Endothelial cell of umbilical vein (primary cell): ENCODE results near the gene ADIPOR1. TPM values are rescaled to one million over a fixed set of nuclear protein-coding genes. Genes with fewer than 3 reads are reported as not detected.

Experiments used
- BruUV-seq: library from RNA; stranded (reverse); fragments of 400-500 nt; replicated peaks from 2 replicates; lab custom pipeline; 2021; lab: Mats Ljungman, UMichigan
- CTCF ChIA-PET: fragments of 300-600, 350-600 bp; sonication (Branson Sonifier 250); formaldehyde crosslinking; loops from one replicate; lab custom pipeline; 2021; ENCODE audit warnings: antibody characterized with exemption, inconsistent platforms; lab: Charles Lee
- POLR2A ChIA-PET: fragments of 300-600, 350-600 bp; sonication (Branson Sonifier 250); formaldehyde crosslinking; loops from one replicate; lab custom pipeline; 2021; ENCODE audit warnings: antibody characterized with exemption, inconsistent platforms; lab: Charles Lee
- DNase-seq: peaks from one replicate; pipeline ENCODE4 v3.0.0-alpha.2; 2011; ENCODE audit warnings: low read depth, low spot score
- FAIRE-seq: peaks from 2 replicates; lab custom pipeline; 2011; peaks lifted over from hg19 to GRCh38; lab: Jason Lieb, UNC
- H2AFZ ChIP-seq: 2 replicates; pipeline ENCODE4 v1.6.0; 2012; ENCODE audit warnings: low read depth, low read length, control low read depth, inconsistent platforms
- H3K27ac ChIP-seq: 2 replicates; pipeline ENCODE4 v1.5.1; 2011; ENCODE audit warnings: low read depth, mild to moderate bottlenecking, control low read depth, low read length, moderate library complexity; ENCODE audit not compliant: insufficient read depth
- H3K27me3 ChIP-seq, 2 experiments: 2 replicates each; pipeline versions ENCODE4 v1.6.0 to v1.6.1; 2011; ENCODE audit warnings: low read length in 2 of 2, mixed read lengths in 1 of 2; ENCODE audit not compliant: control insufficient read depth in 2 of 2, insufficient read depth in 2 of 2
- H3K36me3 ChIP-seq, 2 experiments: 2 replicates in 1 of 2; 3 replicates in 1 of 2; pipeline ENCODE4 v1.5.1; 2011; ENCODE audit warnings: low read length in 2 of 2, mild to moderate bottlenecking in 1 of 2, moderate library complexity in 1 of 2; ENCODE audit not compliant: control insufficient read depth in 2 of 2, insufficient read depth in 2 of 2; ENCODE audit errors: extremely low read depth in 1 of 2
- H3K4me1 ChIP-seq: 3 replicates; pipeline ENCODE4 v1.5.1; 2011; ENCODE audit warnings: mild to moderate bottlenecking, low read length; ENCODE audit not compliant: control insufficient read depth, insufficient read depth; ENCODE audit errors: extremely low read depth
- H3K4me2 ChIP-seq: 2 replicates; pipeline ENCODE4 v1.6.1; 2011; ENCODE audit warnings: low read length, control low read depth, mixed read lengths; ENCODE audit not compliant: insufficient read depth
- H3K4me3 ChIP-seq, 3 experiments: fragments of 200-600 bp in 1 of 3; sonication (generic), shearing (Covaris generic) in 1 of 3; replicated peaks in 1 of 3; 2 replicates each; pipeline ENCODE4 v1.5.1; 2011 to 2016; ENCODE audit warnings: control low read depth in 3 of 3, low read length in 3 of 3, mild to moderate bottlenecking in 2 of 3, inconsistent platforms in 1 of 3, low read depth in 1 of 3, moderate library complexity in 1 of 3; ENCODE audit not compliant: insufficient read depth in 1 of 3
- H3K79me2 ChIP-seq: 2 replicates; pipeline ENCODE4 v1.6.0; 2012; ENCODE audit warnings: low read length, inconsistent platforms; ENCODE audit not compliant: control insufficient read depth, insufficient read depth
- H3K9ac ChIP-seq: replicated peaks from 2 replicates; pipeline ENCODE3; 2011; ENCODE audit warnings: low read length, control low read depth; ENCODE audit not compliant: insufficient read depth; ENCODE audit errors: extremely low read depth
- H3K9me1 ChIP-seq: replicated peaks from 3 replicates; pipeline ENCODE4 v1.6.0; 2011; ENCODE audit warnings: mild to moderate bottlenecking, low read length; ENCODE audit not compliant: control insufficient read depth, insufficient read depth; ENCODE audit errors: extremely low read depth
- H3K9me3 ChIP-seq: replicated peaks from 2 replicates; pipeline ENCODE4 v1.5.1; 2012; ENCODE audit warnings: low read length, inconsistent platforms; ENCODE audit not compliant: control insufficient read depth, insufficient read depth
- H4K20me1 ChIP-seq: replicated peaks from 2 replicates; pipeline ENCODE3; 2011; ENCODE audit warnings: mild to moderate bottlenecking, low read length; ENCODE audit not compliant: control insufficient read depth, insufficient read depth; ENCODE audit errors: extremely low read depth
- CTCF ChIP-seq, 2 donors: IDR thresholded peaks; 1 replicate in 1 of 2; 2 replicates in 1 of 2; pipeline ENCODE4 v1.5.1; 2011; ENCODE audit warnings: low read length in 2 of 2, mild to moderate bottlenecking in 2 of 2, moderate library complexity in 2 of 2, control low read depth in 1 of 2, inconsistent platforms in 1 of 2, low read depth in 1 of 2; ENCODE audit not compliant: insufficient read depth in 1 of 2; ENCODE audit errors: extremely low read depth in 1 of 2
- EZH2 ChIP-seq: IDR thresholded peaks from 2 replicates; pipeline ENCODE4 v1.6.1; 2012; ENCODE audit warnings: borderline replicate concordance, low read depth, mild to moderate bottlenecking, moderate library complexity, low read length, inconsistent platforms; ENCODE audit not compliant: severe bottlenecking
- FOS ChIP-seq: IDR thresholded peaks from 2 replicates; pipeline ENCODE4 v1.6.1; 2011; ENCODE audit warnings: mild to moderate bottlenecking, low read length, moderate library complexity, borderline replicate concordance; ENCODE audit not compliant: insufficient read depth
- GATA2 ChIP-seq: IDR thresholded peaks from 2 replicates; pipeline ENCODE4 v1.7.0; 2011; ENCODE audit warnings: low read depth, mild to moderate bottlenecking, moderate library complexity, mixed read lengths, low read length; ENCODE audit not compliant: insufficient read length, insufficient read depth
- JUN ChIP-seq: IDR thresholded peaks from 2 replicates; pipeline ENCODE4 v1.6.1; 2011; ENCODE audit warnings: borderline replicate concordance, low read depth; ENCODE audit not compliant: insufficient read length, insufficient read depth
- MAX ChIP-seq: IDR thresholded peaks from 2 replicates; pipeline ENCODE4 v1.6.1; 2011; ENCODE audit not compliant: insufficient read depth, insufficient read length
- MYC ChIP-seq: IDR thresholded peaks from one replicate; pipeline ENCODE4 v1.6.1; 2011; ENCODE audit warnings: mild to moderate bottlenecking, low read depth, low read length
- POLR2A ChIP-seq: IDR thresholded peaks from 2 replicates; pipeline ENCODE4 v1.6.1; 2012; ENCODE audit warnings: low read depth, mild to moderate bottlenecking, control low read depth, low read length
- POLR2AphosphoS5 ChIP-seq: IDR thresholded peaks from 2 replicates; pipeline ENCODE4 v1.6.1; 2012; ENCODE audit warnings: low read depth, mild to moderate bottlenecking, control low read depth, low read length, moderate library complexity; ENCODE audit not compliant: insufficient read depth
- dilution Hi-C: fragments of 300-500 bp; cut with MboI; formaldehyde crosslinking; loops from one replicate; pipeline ENCODE4 v1.15.0; 2019; ENCODE audit warnings: low sequenced_read_pairs; ENCODE audit not compliant: extremely low pct_ligation_motif_present
- intact Hi-C: fragments of 100-400 bp; cut with micrococcal nuclease; formaldehyde crosslinking; loops from one replicate; pipeline ENCODE4 v1.10.0; 2022
- polyA plus RNA-seq, 4 experiments: library from polyadenylated mRNA; depleted of rRNA in 3 of 4; stranded (reverse) in 3 of 4; unstranded in 1 of 4; fragments of >200 nt; gene quantifications; 2 replicates each; pipeline versions ENCODE4 v1.2.1 to v1.2.3, GENCODE V29; 2011 to 2012; ENCODE audit warnings: missing spikeins in 1 of 4
- total RNA-seq: library from RNA; stranded (reverse); gene quantifications from 2 replicates; pipeline ENCODE4 v1.2.3, GENCODE V29; 2021

ADIPOR1 gene
- total and polyA plus RNA-seq, 2 donors (not counting 3 experiments of a cell fraction or from before 2014, with no cell fraction given), result 67.2 to 135 TPM

GRCh38 chr1:202923533-202923932 lies 34.6 kb downstream of the ADIPOR1 start:
- FAIRE-seq (no peak), DNase-seq (no peak)
- CTCF ChIA-PET, result no interaction called here
- POLR2A ChIA-PET, result no interaction called here
- H3K27me3 ChIP-seq, result no peaks in the 10 kb centered on the region
- H2AFZ ChIP-seq, result no peak overlapping the region
- intact Hi-C loops (no loop called here), dilution Hi-C loops (no loop called here)
- peaks cover 2% of the 10 kb centered on the region for H3K4me1 ChIP-seq
- H3K79me2 ChIP-seq, result peaks cover 4% of the 10 kb centered on the region
- no peak overlapping the region for H3K4me2 ChIP-seq
- TF ChIP-seq MYC (no peak), MAX (no peak), GATA2 (no peak), POLR2A (no peak), JUN (no peak)
- BruUV-seq, result no TSS peak
- H3K27ac ChIP-seq, result no peak overlapping the region
- no peaks in the 10 kb centered on the region for H4K20me1 ChIP-seq
- no peaks in the 10 kb centered on the region for H3K9me1 ChIP-seq
- peaks cover 0 to 2% of the 10 kb centered on the region in 2 experiments for H3K36me3 ChIP-seq
- H3K9ac ChIP-seq, result no peak overlapping the region
- H3K9me3 ChIP-seq, result no peaks in the 10 kb centered on the region
- H3K4me3 ChIP-seq, result no peak overlapping the region

GRCh38 chr1:202919615-202920014 lies 38.5 kb downstream of the ADIPOR1 start:
- Histone ChIP-seq H3K36me3 (peaks cover 9 to 10% of the 10 kb centered on the region in 2 experiments), H3K27ac (no peak overlapping the region), H3K9ac (no peak overlapping the region), H2AFZ (no peak overlapping the region), H3K4me1 (no peaks in the 10 kb centered on the region), H3K4me2 (no peak overlapping the region), H3K4me3 (no peak overlapping the region), H3K9me1 (no peaks in the 10 kb centered on the region), H3K27me3 (no peaks in the 10 kb centered on the region), H3K9me3 (no peaks in the 10 kb centered on the region), H4K20me1 (no peaks in the 10 kb centered on the region), H3K79me2 (peaks cover 4% of the 10 kb centered on the region)
- DNase-seq (no peak), FAIRE-seq (no peak)
- TF ChIP-seq GATA2 (no peak), MYC (no peak), FOS (no peak), POLR2A (no peak), MAX (no peak), JUN (no peak), EZH2 (no peak), CTCF (IDR thresholded peaks at IDR 0.05; ENCODE audit: extremely low read depth in 1 of 2, insufficient read depth in 1 of 2, low read depth in 1 of 2, low read length in 2 of 2) (no peak), POLR2AphosphoS5 (no peak)
- BruUV-seq, result no TSS peak
- ChIA-PET POLR2A (no interaction called here), CTCF (no interaction called here)
- intact Hi-C loops (no loop called here), dilution Hi-C loops (no loop called here)
